ENCODE results near the gene PATE1.

Gene PATE1

GRCh38 chr11:125790825-125791224, 44.7 kb downstream of the PATE1 start:
- no peak for DNase-seq (ENCODE audit: low read depth in 3 of 3)

- no peak for DNase-seq (ENCODE audit: low read depth in 3 of 3)
Observed at GRCh38 chr11:125797641-125798040, 51.6 kb downstream of the PATE1 start.

All from stimulated activated CD4-positive, alpha-beta T cell treated with anti-CD3 and anti-CD28 coated beads, TNF-alpha, amount 100 ng/mL, for 48 hours (primary cell).